ENCODE measurements around the gene TEX22.

The TEX22 gene

GRCh38 chr14:105410642-105411016 is 12.3 kb downstream of the TEX22 start:
- no peak overlapping the region; the same call in 1 of the 2 replicates for H3K4me3 ChIP-seq (ENCODE audit: low read depth, low read length)
- no peak for TF ChIP-seq CTCF (IDR thresholded peaks at IDR 0.05; ENCODE audit: low read depth, low read length)

GRCh38 chr14:105411017-105411941 is 12.9 kb downstream of the TEX22 start:
- peak overlapping the region; percentile 36 for H3K4me3 ChIP-seq (ENCODE audit: low read depth, low read length)
- TF ChIP-seq CTCF (IDR thresholded peaks at IDR 0.05; ENCODE audit: low read depth, low read length) = no peak

- H3K4me3 ChIP-seq (ENCODE audit: low read depth, low read length) = no peak overlapping the region
- TF ChIP-seq CTCF (IDR thresholded peaks at IDR 0.05; ENCODE audit: low read depth, low read length) = no peak
These were observed 13.8 kb downstream of the TEX22 start for GRCh38 chr14:105411985-105412770.

GRCh38 chr14:105412771-105413543 is 14.6 kb downstream of the TEX22 start:
- H3K4me3 ChIP-seq (ENCODE audit: low read depth, low read length) = no peak overlapping the region
- no peak for TF ChIP-seq CTCF (IDR thresholded peaks at IDR 0.05; ENCODE audit: low read depth, low read length)

- no peak for TF ChIP-seq CTCF (IDR thresholded peaks at IDR 0.05; ENCODE audit: low read depth, low read length)
- no peak overlapping the region for H3K4me3 ChIP-seq (ENCODE audit: low read depth, low read length)
These were observed 15.2 kb downstream of the TEX22 start for GRCh38 chr14:105413544-105413886.

GRCh38 chr14:105414456-105415371 is 16.4 kb downstream of the TEX22 start:
- peak; percentile 31; the same call in 1 of the 2 replicates for TF ChIP-seq CTCF (IDR thresholded peaks at IDR 0.05; ENCODE audit: low read depth, low read length)
- H3K4me3 ChIP-seq (ENCODE audit: low read depth, low read length) = peak overlapping the region; percentile 40
